Muscle layer of duodenum (tissue), 2 donors: ENCODE data around the gene RUSF1.

ENCODE experiments used
- H3K27ac ChIP-seq: one replicate; pipeline ENCODE4 v1.7.0; 2013; ENCODE audit warnings: mild to moderate bottlenecking, low read length
- H3K27me3 ChIP-seq: one replicate; pipeline ENCODE4 v1.7.0; 2013; ENCODE audit warnings: low read depth, mild to moderate bottlenecking, control low read depth, low read length
- H3K36me3 ChIP-seq, 2 donors: one replicate each; pipeline ENCODE4 v1.7.0; 2013; ENCODE audit warnings: low read length in 2 of 2, control low read depth in 1 of 2, mild to moderate bottlenecking in 1 of 2; ENCODE audit not compliant: insufficient read depth in 2 of 2, control insufficient read depth in 1 of 2
- H3K4me1 ChIP-seq, 2 donors: one replicate each; pipeline ENCODE4 v1.7.0; 2013; ENCODE audit warnings: low read length in 2 of 2, mild to moderate bottlenecking in 2 of 2, control low read depth in 1 of 2, moderate library complexity in 1 of 2; ENCODE audit not compliant: insufficient read depth in 2 of 2, control insufficient read depth in 1 of 2
- H3K4me3 ChIP-seq, 2 donors: one replicate each; pipeline ENCODE4 v1.7.0; 2013; ENCODE audit warnings: low read length in 2 of 2, low read depth in 1 of 2, mild to moderate bottlenecking in 1 of 2
- H3K9me3 ChIP-seq, 2 donors: one replicate each; pipeline ENCODE4 v1.7.0; 2013; ENCODE audit warnings: low read length in 2 of 2, control low read depth in 1 of 2, mild to moderate bottlenecking in 1 of 2; ENCODE audit not compliant: control insufficient read depth in 1 of 2
- donor health status: healthy.

The RUSF1 gene

DNA sequence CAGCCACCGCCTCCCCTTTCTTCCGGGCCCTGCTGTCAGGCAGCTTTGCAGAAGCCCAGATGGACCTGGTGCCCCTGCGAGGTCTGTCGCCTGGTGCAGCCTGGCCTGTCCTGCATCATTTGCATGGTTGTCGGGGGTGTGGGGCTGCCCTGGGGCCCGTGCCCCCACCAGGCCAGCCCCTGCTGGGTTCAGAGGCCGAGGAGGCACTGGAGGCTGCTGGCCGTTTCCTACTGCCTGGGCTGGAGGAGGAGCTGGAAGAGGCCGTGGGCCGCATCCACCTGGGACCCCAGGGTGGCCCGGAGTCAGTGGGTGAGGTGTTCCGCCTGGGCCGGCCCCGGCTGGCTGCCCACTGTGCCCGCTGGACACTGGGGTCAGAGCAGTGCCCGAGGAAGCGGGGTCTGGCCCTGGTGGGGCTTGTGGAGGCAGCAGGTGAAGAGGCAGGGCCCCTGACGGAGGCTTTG, 41.8 kb downstream of the RUSF1 start:
- Histone ChIP-seq H3K4me1 (peaks cover 0 to 5% of the 10 kb centered on the region in 2 donors), H3K36me3 (peaks cover 9 to 49% of the 10 kb centered on the region in 2 donors), H3K9me3 (no peaks in the 10 kb centered on the region), H3K27ac (no peak overlapping the region), H3K4me3 (no peak overlapping the region), H3K27me3 (no peaks in the 10 kb centered on the region)

DNA sequence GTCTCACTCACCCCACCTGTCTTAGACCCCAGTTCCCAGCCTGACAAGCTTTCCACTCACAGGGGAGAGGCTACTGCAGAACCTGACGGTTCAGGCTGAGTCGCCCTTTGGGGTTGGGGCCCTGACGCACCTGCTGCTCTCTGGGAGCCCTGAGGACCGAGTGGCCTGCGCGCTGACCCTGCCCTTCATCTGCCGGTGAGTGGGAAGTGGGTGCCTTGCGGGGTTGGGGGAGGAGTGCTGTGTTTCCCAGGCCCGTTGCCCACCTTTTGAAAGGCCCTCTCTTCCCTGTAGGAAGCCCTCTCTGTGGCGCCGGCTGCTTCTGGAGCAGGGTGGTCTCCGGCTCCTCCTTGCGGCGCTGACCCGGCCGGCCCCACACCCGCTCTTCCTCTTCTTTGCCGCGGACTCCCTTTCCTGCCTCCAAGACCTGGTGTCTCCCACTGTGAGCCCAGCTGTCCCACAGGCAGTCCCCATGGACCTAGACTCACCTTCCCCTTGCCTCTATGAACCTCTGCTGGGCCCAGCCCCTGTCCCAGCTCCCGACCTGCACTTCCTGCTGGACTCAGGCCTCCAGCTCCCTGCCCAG, 42.3 kb downstream of the RUSF1 start:
- Histone ChIP-seq H3K4me3 (no peak overlapping the region), H3K27me3 (no peaks in the 10 kb centered on the region), H3K36me3 (peaks cover 9 to 49% of the 10 kb centered on the region in 2 donors), H3K27ac (no peak overlapping the region), H3K4me1 (peaks cover 0 to 3% of the 10 kb centered on the region in 2 donors), H3K9me3 (no peaks in the 10 kb centered on the region)

DNA sequence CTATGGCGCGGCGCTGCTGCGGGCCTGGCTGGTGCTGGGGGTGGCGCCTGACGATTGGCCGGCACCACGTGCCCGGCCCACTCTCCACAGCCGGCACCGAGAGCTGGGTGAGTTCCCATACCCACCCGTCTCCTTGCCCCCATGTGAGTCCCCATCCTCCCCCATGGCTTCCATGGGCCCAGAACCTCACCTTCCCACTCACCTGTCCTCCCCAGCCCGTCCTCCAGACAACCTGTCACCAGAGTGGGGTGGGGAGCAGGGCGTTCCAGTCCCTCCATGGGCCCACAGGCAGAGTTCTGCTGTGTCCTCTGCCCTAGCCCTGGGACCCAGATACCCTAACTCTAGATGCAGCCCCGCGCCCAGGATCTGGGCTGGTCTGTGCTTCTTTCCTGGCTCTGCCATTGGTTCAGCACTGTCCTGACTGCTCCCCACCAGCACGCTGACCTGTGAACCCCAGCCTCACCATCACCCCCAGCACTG, 43.4 kb downstream of the RUSF1 start:
- no peak overlapping the region for H3K27ac ChIP-seq
- H3K9me3 ChIP-seq, result no peaks in the 10 kb centered on the region
- no peak overlapping the region for H3K4me3 ChIP-seq
- H3K27me3 ChIP-seq, result no peaks in the 10 kb centered on the region
- peaks cover 7% of the 10 kb centered on the region in 2 donors for H3K4me1 ChIP-seq
- peaks cover 9 to 49% of the 10 kb centered on the region in 2 donors for H3K36me3 ChIP-seq

DNA sequence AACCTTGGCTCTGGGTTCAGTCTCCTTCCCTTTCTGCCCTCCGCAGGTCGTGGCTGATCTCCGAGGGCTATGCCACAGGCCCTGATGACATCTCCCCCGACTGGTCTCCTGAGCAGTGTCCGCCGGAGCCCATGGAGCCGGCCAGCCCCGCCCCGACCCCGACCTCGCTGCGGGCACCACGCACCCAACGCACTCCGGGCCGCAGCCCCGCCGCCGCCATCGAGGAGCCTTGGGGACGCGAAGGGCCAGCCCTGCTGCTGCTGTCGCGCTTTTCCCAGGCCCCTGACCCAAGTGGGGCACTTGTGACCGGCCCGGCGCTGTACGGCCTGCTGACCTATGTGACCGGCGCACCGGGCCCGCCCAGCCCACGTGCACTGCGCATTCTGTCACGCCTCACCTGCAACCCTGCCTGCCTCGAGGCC, 43.8 kb downstream of the RUSF1 start:
- Histone ChIP-seq H3K27me3 (no peaks in the 10 kb centered on the region), H3K4me3 (no peak overlapping the region), H3K36me3 (peaks cover 9 to 51% of the 10 kb centered on the region in 2 donors), H3K9me3 (no peaks in the 10 kb centered on the region), H3K27ac (no peak overlapping the region), H3K4me1 (peaks cover 7% of the 10 kb centered on the region in 2 donors)

DNA sequence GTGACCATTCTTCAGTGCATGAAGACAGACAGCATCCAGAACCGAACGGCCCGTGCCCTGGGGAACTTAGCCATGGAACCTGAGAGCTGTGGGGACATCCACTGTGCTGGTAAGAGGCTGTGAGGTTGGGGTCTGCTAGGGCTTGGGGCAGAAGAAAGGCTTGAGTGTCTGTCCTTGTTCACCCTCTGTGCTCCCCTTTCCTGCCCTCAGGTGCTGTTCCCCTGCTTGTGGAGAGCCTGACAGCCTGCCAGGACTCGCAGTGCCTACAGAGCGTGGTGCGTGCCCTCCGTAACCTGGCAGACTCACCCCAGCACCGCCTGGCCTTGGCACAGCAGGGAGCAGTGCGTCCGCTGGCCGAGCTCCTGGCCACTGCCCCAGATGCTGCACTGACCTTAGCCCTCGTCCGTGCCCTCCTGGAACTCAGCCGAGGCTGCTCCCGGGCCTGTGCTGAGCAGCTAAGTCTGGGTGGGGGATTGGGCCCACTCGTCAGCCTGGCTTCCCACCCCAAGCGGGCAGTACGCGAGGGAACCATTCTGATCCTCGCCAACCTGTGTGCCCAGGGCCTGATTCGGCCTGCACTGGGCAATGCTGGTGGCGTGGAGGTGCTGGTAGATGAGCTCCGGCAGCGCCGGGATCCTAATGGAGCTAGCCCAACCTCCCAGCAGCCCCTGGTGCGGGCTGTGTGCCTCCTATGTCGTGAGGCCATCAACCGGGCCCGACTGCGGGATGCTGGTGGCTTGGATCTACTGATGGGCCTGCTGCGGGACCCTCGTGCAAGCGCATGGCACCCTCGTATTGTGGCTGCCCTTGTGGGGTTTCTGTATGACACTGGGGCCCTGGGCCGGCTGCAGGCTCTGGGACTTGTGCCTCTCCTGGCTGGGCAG, 46.0 kb downstream of the RUSF1 start:
- peaks cover 9 to 57% of the 10 kb centered on the region in 2 donors for H3K36me3 ChIP-seq

DNA sequence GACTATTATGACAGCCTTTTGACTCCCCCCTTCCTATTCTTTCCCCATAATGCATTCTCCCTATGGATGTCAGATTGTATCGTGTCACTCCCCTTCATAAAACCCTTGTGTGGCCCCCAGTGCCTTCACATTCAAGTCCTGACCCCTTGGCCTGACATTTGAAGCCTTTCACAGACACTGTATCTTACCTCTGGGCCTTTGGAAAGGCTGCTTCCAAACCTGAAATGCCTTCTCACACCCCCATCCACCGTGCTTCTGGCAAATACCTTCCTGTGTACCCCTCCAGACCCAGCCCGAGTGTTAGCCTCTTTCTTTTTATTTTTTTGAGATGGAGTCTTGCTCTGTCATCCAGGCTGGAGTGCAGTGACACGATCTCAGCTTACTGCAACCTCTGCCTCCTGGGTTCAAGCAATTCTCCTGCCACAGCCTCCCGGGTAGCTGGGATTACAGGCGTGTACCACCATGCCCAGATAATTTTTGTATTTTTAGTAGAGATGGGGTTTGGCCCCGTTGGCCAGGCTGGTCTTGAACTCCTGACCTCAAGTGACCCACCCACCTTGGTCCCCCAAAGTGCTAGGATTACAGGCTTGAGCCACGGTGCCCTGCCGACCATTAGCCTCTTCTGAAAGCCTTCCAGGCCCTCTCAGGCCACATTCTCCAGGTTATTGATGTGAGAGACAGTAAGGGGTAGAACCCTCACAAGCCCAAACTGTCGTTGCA, 46.8 kb downstream of the RUSF1 start:
- Histone ChIP-seq H3K36me3 (peaks cover 7 to 50% of the 10 kb centered on the region in 2 donors), H3K4me3 (no peak overlapping the region), H3K27me3 (no peaks in the 10 kb centered on the region), H3K4me1 (peaks cover 16 to 26% of the 10 kb centered on the region in 2 donors), H3K27ac (no peak overlapping the region), H3K9me3 (no peaks in the 10 kb centered on the region)

More for the DNA sequence above, 46.0 kb downstream of the RUSF1 start:
- peaks cover 8 to 18% of the 10 kb centered on the region in 2 donors for H3K4me1 ChIP-seq
- no peak overlapping the region for H3K27ac ChIP-seq
- no peaks in the 10 kb centered on the region for H3K9me3 ChIP-seq
- H3K4me3 ChIP-seq, result no peak overlapping the region
- no peaks in the 10 kb centered on the region for H3K27me3 ChIP-seq

DNA sequence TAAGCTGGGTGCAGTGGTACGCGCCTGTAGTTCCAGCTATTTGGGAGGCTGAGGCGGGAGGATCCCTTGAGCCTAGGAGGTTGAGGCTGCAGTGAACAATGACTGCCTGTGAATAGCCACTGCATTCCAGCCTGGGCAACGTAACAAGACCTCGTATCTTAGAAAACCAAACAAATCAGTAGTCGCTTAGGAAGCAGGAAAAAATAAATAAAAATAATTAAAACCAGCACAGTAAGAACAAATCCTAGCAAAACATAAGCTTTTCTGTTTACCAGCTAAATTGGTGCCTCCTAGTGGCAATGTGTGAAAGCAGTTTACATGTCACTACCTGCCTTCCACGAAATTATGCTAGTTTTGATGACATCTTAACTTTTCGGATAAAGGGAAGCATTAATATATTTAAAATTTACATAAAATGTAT, 47.6 kb downstream of the RUSF1 start:
- Histone ChIP-seq H3K4me1 (peaks cover 20 to 32% of the 10 kb centered on the region in 2 donors), H3K4me3 (peak overlapping the region; percentile 76 to 86), H3K27ac (peak overlapping the region; percentile 96), H3K27me3 (no peaks in the 10 kb centered on the region), H3K36me3 (peaks cover 7 to 42% of the 10 kb centered on the region in 2 donors), H3K9me3 (no peaks in the 10 kb centered on the region)

DNA sequence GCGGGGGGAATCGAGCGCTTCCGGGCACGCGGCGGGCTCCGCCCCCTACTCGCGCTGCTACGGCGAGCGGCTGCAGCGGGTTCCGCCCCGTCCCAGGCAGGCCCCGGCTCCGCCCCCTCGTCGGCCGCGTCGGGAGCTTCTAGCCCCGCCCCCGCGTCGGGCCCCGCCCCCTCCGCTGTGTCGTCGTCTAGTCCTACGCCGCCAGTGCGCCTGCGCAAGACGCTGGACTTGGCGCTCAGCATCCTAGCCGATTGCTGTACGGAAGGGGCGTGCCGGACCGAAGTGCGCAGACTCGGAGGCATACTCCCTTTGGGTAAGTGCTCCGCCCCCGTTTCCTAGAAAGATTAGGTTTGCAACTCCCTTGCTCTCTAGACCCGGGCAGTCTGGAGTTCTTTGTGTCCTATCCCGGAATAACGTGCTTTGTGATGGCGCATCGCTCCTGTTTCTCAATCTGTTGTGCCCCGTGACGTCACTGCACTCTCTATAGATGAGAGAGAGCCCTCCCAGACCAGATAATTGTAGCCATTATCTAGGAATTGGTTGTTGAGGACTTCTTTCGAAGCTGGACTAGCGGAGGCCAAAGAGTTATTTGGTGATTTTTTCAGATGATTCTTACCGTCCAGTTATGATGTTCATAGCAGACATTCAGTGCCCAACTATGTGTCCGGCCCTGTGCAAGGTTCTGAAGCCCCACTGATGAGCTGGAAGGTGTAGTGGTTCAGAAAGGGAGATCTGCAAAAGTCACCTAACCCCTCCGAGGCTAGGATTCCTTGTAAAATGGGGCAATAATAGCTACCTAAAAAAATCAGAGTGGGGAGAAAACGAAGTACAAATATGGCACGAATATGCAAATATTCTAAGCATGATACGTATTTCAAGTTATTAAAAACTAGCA, 48.3 kb downstream of the RUSF1 start:
- Histone ChIP-seq H3K27me3 (no peaks in the 10 kb centered on the region), H3K4me3 (peak overlapping the region; percentile 76 to 90), H3K9me3 (no peaks in the 10 kb centered on the region), H3K4me1 (peaks cover 26 to 39% of the 10 kb centered on the region in 2 donors), H3K36me3 (peaks cover 7 to 38% of the 10 kb centered on the region in 2 donors), H3K27ac (peak overlapping the region; percentile 96)

DNA sequence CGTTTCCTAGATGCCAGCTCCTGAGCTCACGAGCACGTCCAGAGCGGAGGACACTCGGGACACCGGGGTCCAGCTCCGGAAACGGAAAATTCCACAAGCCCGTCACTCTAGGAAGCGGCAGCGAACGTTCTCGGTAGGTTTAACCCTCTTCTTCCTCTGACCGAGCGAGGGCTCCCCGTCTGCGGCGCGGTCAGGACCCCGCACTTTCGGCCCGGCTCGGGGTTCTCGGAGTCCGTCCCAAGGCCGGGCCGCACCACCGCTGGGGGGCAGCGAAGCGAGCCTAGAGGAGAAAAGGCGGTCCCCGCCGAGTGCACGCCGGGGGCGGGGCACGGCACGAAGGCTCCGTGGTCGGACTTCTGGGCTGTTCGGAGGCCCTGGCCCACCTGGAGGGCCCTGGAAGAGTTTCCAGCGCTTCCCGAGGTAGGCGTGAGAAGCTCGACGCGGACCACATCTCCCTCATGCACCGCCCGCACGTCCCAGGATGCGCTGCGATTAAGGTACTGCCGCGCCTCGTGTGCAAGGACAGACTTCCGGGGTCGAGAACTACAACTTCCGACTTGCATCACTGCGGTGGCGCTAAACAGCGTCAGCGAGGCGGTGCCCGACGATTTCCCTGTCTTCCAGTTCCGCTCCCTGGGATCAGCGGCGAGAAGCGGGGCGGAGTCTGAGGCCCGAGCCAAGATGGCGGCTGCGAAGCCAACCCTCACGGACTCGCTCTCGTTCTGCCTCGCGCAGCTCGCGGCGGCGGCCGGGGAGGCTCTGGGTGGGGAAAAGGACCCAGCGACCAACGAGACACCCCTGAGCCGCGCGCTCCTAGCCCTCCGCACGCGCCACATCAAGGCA, 49.1 kb downstream of the RUSF1 start, which contains the start of gene ARMC5:
Gene ARMC5, plus strand, starts transcription at position 658 of the 843 bp plus-strand sequence. Its CDS starts 24 bp downstream, at position 682.
- H3K4me3 ChIP-seq, result peak within 1 kb of the TSS; percentile 76 to 90
- peaks cover 26 to 39% of the 10 kb centered on the region in 2 donors for H3K4me1 ChIP-seq
- H3K9me3 ChIP-seq, result no peaks in the 10 kb centered on the region
- peak within 1 kb of the TSS; percentile 96 for H3K27ac ChIP-seq
- no peaks in the 10 kb centered on the region for H3K27me3 ChIP-seq
- peaks cover 7 to 31% of the 10 kb centered on the region in 2 donors for H3K36me3 ChIP-seq
